Retinal pigment epithelial cell (primary cell): ENCODE measurements around the gene PDZRN3.

Experiments used
- DNase-seq: peaks from one replicate; pipeline ENCODE4 v3.0.0-alpha.2; 2010; ENCODE audit warnings: low read depth
- H3K4me3 ChIP-seq: 2 replicates; pipeline ENCODE4 v1.5.1; 2011; ENCODE audit warnings: mild to moderate bottlenecking, low read length, control low read depth, moderate library complexity
- TF ChIP-seq, protein P1 (sequence below): conservative IDR thresholded peaks from 2 replicates; pipeline ENCODE4 v1.5.1; 2011; ENCODE audit warnings: low read depth, low read length, control low read depth, inconsistent platforms

Gene PDZRN3

DNA sequence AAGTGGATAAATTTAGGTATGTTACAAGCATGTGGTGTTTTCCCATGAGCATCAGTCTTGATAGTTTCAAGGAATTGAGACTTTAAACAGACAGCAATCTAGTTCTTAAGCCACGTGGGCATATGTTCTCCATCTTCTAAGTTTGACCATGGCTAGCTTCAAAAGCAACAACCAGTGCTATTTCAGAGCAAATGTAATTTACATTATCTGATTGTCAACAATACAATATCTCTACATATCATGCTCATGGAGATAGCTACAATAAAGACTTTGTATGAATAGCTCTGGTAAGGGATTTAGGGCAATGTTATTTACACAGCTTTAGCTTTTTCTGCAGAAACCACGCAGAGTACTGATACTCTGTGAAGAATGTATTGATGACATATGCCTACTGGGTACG, 38.8 kb upstream of the PDZRN3 start:
- no peak overlapping the region for H3K4me3 ChIP-seq
- DNase-seq = no peak
- TF ChIP-seq, protein P1, sequence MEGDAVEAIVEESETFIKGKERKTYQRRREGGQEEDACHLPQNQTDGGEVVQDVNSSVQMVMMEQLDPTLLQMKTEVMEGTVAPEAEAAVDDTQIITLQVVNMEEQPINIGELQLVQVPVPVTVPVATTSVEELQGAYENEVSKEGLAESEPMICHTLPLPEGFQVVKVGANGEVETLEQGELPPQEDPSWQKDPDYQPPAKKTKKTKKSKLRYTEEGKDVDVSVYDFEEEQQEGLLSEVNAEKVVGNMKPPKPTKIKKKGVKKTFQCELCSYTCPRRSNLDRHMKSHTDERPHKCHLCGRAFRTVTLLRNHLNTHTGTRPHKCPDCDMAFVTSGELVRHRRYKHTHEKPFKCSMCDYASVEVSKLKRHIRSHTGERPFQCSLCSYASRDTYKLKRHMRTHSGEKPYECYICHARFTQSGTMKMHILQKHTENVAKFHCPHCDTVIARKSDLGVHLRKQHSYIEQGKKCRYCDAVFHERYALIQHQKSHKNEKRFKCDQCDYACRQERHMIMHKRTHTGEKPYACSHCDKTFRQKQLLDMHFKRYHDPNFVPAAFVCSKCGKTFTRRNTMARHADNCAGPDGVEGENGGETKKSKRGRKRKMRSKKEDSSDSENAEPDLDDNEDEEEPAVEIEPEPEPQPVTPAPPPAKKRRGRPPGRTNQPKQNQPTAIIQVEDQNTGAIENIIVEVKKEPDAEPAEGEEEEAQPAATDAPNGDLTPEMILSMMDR = no peak

DNA sequence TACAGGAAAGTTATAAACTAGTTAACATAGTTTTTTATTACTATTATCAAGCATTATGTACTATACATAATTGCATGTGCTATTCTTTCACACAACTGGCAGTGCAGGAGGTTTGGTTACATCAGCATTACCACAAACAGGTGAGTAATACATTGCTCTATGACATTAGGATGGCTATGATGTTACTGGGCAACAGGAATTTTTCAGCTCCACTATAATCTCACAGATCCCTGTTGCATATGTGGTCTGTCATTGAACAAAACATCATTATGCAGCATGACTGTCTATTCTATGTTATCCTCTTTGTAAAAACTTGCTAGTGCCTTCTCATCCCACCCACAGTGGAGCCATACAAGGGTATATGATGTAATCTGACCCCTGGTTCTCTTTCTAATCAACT, 36.5 kb upstream of the PDZRN3 start:
- TF ChIP-seq, protein P1 = no peak
- DNase-seq = no peak
- no peak overlapping the region for H3K4me3 ChIP-seq

DNA sequence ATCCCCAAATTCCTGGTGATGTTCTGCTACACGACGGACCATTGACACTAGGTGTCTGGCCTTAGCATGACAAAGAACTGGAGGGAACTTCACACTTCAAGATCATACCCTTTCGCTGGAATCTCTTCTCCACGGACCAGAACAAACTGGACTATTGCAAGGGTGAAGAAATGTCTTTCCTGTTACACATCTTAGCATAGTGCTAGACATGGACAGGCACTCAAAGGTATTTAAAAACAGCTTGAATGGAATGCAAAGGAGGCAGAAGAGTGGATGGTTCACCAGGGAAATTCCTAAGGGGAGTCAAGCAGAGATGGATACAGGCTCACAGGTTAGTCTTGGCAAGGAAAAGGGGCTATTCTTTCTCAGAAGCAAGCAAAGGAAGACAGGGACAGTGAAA, 33.5 kb upstream of the PDZRN3 start:
- H3K4me3 ChIP-seq = no peak overlapping the region
- TF ChIP-seq, protein P1 = no peak
- no peak for DNase-seq

DNA sequence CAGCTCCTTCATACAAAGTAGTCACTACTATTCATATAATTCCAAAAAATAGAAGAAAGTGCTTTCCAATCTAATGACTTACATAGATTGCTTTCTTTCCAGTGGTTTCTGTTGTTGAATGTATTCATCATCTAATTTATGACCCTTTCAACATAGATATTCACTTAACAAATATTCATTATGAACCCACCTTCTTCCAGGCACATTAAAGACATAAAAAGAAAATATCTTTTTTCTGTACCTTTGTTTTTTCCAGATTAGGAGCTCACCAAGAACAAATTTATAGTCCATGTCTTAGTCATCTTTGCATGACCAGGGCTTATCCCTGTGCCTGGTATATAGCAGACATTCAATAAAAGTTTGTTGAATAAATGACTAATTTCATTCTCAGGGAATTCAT, 32.4 kb upstream of the PDZRN3 start:
- no peak for DNase-seq
- no peak overlapping the region for H3K4me3 ChIP-seq
- TF ChIP-seq, protein P1 = no peak

DNA sequence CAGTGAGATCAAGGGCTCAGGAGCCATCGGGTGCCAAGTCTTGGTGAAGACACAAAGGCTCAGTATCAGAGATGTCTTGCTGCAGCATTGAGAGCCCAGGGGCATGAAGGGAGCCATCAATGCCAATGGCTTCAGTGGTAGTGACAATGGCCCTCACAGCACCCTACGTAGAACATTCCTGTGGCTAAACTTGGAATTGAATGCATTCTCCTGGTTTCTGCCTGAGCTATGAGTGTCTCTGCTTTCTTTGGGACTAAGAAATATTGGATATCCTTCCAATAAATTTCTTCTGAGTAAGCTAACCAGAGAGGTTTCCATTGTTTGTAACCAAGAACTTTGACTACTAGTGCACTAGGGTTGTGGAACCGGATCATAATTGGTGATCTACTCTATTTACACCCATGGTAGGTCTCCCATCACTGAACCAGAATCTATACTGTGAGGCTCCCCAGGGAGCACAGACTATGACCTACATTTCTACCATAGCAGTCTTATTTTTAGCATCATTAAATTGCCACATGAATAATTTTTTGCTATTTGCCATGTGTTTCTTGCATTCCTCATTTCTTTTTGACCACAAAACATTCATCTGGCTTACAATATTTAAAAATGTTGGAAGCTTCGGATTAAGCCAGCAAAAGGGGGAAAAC, 31.6 kb upstream of the PDZRN3 start:
- DNase-seq = peak; percentile 39
- H3K4me3 ChIP-seq = no peak overlapping the region
- TF ChIP-seq, protein P1 = no peak

DNA sequence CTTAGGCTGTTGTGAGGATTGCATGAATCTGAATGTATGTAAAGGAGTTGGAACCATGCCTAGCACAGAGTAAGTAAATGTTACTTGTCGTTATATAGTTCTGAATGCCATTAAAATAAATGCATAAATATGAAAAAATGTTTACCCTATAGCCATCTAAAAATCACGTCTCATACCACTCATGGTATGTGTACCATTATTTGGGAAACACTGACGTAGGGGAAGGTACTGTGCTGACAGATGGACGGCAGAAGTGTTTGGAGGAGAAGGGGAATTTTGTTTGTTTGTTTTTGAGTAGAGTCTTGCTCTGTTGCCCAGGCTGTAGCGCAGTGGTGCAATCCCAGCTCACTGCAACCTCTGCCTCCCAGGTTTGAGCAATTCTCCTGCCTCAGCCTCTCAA, 30.5 kb upstream of the PDZRN3 start:
- no peak for DNase-seq
- TF ChIP-seq, protein P1 = no peak
- H3K4me3 ChIP-seq = no peak overlapping the region

DNA sequence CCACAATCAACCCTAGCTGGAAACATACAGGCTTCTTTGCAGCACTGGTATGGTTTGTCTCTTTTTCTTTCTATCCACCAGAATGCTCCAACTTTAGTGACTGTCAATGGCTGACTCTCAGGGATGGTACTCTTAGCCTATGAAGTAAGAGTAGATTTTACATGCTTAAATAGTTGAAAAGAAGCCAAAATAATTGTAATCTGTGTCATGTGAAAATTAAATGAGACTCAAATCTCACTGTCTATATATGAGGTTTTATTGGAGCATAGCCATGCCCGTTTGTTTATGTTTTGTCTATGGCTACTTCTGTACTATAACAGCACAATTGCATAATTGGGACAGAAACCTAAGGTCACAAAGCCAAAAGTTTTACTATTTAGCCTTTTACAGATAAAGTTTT, 29.1 kb upstream of the PDZRN3 start:
- TF ChIP-seq, protein P1 = no peak
- peak; percentile 34 for DNase-seq
- no peak overlapping the region for H3K4me3 ChIP-seq
